Measurements from ENCODE around the gene MED10. TPM values are rescaled to one million over a fixed set of nuclear protein-coding genes. Genes with fewer than 3 reads are reported as not detected.
A peak's percentile ranks its signal among the peaks of the same experiment; 100 is the strongest.

MED10 gene
- total and polyA plus RNA-seq, 9 of the 15 experiments (the other 6 are each of a cell fraction or from before 2014, with no cell fraction given): 23.8 to 83.4 (median 58.8) TPM

DNA sequence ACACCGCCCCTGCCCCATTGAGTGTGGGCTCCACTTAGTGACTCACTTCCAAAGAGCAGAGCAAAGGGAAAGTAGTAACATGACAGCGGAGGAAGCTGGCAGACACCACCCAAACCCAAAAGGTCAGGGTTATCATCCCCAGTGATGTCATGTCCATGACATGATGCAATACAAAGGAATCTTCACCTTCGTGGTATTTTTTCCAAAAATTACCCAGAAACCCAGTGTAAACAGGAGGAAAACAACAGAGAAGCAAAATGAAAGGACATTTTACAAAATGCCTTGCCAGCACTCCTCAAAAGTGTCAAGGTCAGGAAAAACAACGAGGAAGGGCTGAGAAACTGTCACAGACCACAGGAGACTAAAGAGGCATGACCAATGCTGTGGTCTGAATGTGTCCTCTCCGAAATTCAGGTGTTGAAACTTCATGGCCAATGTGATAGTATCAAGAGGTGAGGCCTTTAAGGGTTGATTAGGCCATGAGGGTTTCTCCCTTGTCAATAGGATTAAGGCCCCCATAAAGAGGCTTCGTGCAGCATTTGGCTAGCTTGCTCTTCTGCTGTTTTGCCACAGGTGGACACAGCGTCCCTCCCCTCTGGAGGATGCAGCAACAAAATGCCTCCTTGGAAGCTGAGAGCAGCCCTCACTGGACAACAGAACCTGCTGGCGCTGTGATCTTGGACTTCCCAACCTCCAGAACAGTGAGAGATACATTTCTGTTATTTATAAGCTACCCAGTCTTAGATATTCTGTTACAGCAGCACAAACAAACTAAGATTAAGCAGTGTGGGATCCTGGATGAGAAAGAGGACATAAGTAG, 30.5 kb upstream of the MED10 start (continued):
- TF ChIP-seq, protein P1, sequence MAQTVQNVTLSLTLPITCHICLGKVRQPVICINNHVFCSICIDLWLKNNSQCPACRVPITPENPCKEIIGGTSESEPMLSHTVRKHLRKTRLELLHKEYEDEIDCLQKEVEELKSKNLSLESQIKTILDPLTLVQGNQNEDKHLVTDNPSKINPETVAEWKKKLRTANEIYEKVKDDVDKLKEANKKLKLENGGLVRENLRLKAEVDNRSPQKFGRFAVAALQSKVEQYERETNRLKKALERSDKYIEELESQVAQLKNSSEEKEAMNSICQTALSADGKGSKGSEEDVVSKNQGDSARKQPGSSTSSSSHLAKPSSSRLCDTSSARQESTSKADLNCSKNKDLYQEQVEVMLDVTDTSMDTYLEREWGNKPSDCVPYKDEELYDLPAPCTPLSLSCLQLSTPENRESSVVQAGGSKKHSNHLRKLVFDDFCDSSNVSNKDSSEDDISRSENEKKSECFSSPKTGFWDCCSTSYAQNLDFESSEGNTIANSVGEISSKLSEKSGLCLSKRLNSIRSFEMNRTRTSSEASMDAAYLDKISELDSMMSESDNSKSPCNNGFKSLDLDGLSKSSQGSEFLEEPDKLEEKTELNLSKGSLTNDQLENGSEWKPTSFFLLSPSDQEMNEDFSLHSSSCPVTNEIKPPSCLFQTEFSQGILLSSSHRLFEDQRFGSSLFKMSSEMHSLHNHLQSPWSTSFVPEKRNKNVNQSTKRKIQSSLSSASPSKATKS (CRISPR knock-in tag; IDR thresholded peaks at IDR 0.05): no peak
- TF ChIP-seq, protein P2, sequence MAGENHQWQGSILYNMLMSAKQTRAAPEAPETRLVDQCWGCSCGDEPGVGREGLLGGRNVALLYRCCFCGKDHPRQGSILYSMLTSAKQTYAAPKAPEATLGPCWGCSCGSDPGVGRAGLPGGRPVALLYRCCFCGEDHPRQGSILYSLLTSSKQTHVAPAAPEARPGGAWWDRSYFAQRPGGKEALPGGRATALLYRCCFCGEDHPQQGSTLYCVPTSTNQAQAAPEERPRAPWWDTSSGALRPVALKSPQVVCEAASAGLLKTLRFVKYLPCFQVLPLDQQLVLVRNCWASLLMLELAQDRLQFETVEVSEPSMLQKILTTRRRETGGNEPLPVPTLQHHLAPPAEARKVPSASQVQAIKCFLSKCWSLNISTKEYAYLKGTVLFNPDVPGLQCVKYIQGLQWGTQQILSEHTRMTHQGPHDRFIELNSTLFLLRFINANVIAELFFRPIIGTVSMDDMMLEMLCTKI (IDR thresholded peaks at IDR 0.05; ENCODE audit: partially characterized antibody): no peak
- TF ChIP-seq ZNF444 (CRISPR knock-in tag; IDR thresholded peaks at IDR 0.05) (no peak), KLF13 (tag; IDR thresholded peaks at IDR 0.05; ENCODE audit: borderline replicate concordance, low read depth) (no peak), FOXK2 (conservative IDR thresholded peaks at IDR 0.05 in 1 of 2, IDR thresholded peaks at IDR 0.05 in 1 of 2; ENCODE audit: low read depth in 2 of 2) (peak; percentile 77 to 84), KDM4B (IDR thresholded peaks at IDR 0.05; ENCODE audit: borderline replicate concordance in 2 of 2, low read depth in 1 of 2) (no peak), TEAD4 (IDR thresholded peaks at IDR 0.05; ENCODE audit: low read length) (peak; percentile 57; the same call in 1 of the 2 replicates), TEAD4 (CRISPR knock-in tag; IDR thresholded peaks at IDR 0.05; ENCODE audit: borderline replicate concordance) (no peak), HMGN3 (IDR thresholded peaks at IDR 0.05; ENCODE audit: borderline replicate concordance, extremely low read depth, insufficient read length, low read depth, low read length) (no peak), DDX20 (tag; IDR thresholded peaks at IDR 0.05; ENCODE audit: low read depth) (peak; percentile 59; the same call in 1 of the 2 replicates), ZNF589 (CRISPR knock-in tag; IDR thresholded peaks at IDR 0.05; ENCODE audit: low read depth) (peak; percentile 86), MAZ (CRISPR knock-in tag; conservative IDR thresholded peaks at IDR 0.05 in 1 of 2, IDR thresholded peaks at IDR 0.05 in 1 of 2) (0 out of 4 replicates have a peak, but pooled peaks of 1 of the 2 experiments have one; percentile 20), ZNF124 (CRISPR knock-in tag; IDR thresholded peaks at IDR 0.05) (no peak), HMG20A (CRISPR knock-in tag; conservative IDR thresholded peaks at IDR 0.05) (no peak), HMG20B (CRISPR knock-in tag; IDR thresholded peaks at IDR 0.05) (no peak), ARNT (IDR thresholded peaks at IDR 0.05) (peak in 1 of 2 experiments; percentile 57; a peak in 1 of 4 replicates)
- TF ChIP-seq, protein P3, sequence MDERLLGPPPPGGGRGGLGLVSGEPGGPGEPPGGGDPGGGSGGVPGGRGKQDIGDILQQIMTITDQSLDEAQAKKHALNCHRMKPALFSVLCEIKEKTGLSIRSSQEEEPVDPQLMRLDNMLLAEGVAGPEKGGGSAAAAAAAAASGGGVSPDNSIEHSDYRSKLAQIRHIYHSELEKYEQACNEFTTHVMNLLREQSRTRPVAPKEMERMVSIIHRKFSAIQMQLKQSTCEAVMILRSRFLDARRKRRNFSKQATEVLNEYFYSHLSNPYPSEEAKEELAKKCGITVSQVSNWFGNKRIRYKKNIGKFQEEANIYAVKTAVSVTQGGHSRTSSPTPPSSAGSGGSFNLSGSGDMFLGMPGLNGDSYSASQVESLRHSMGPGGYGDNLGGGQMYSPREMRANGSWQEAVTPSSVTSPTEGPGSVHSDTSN (CRISPR knock-in tag; IDR thresholded peaks at IDR 0.05; ENCODE audit: low read depth): no peak
- TF ChIP-seq, protein P3 (tag; conservative IDR thresholded peaks at IDR 0.05; ENCODE audit: low read depth): no peak
- TF ChIP-seq, protein P4, sequence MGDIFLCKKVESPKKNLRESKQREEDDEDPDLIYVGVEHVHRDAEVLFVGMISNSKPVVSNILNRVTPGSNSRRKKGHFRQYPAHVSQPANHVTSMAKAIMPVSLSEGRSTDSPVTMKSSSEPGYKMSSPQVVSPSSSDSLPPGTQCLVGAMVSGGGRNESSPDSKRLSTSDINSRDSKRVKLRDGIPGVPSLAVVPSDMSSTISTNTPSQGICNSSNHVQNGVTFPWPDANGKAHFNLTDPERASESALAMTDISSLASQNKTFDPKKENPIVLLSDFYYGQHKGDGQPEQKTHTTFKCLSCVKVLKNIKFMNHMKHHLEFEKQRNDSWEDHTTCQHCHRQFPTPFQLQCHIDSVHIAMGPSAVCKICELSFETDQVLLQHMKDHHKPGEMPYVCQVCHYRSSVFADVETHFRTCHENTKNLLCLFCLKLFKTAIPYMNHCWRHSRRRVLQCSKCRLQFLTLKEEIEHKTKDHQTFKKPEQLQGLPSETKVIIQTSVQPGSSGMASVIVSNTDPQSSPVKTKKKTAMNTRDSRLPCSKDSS (IDR thresholded peaks at IDR 0.05; ENCODE audit: low read depth, partially characterized antibody): no peak

All from K562 (cell line).